ENCODE measurements around the gene PTGES2.

PTGES2 gene

DNA sequence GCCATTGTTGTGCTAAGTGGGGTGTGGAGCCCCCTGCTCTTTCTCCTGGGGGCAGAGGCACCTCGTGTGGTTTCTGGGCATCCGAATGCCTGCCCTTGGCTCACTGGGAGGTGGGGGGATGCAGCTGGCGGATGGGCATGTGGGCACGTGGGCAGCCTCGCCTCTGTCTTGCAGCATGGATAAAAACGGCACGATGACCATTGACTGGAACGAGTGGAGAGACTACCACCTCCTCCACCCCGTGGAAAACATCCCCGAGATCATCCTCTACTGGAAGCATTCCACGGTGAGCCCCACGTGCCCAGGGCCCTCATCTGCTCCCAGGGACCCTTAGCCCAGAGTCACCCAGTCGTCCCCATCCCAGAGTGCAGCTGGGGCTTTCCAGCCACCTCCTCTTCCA, 25.3 kb downstream of the PTGES2 start:
- no peak for DNase-seq

DNA sequence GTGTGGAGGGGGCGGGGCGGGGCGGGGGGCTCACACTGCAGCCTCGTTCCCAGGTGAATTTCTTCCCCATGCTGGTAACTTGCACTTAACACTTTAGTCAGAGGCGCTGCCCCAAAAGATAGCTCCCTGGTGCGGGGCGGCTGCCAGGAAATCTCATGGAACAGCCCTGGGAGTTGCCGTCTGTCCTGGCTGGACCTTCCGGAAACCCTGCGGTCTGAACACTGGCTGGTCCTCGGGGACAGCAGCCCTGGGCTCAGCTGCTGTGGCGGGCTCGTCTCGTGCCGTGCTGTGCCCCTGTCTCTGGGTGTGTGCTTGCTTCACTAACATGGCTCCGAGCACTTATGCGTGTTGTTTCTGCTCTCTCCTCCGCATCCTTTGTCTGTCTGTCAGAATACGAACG, 25.8 kb downstream of the PTGES2 start:
- DNase-seq, result no peak

DNA sequence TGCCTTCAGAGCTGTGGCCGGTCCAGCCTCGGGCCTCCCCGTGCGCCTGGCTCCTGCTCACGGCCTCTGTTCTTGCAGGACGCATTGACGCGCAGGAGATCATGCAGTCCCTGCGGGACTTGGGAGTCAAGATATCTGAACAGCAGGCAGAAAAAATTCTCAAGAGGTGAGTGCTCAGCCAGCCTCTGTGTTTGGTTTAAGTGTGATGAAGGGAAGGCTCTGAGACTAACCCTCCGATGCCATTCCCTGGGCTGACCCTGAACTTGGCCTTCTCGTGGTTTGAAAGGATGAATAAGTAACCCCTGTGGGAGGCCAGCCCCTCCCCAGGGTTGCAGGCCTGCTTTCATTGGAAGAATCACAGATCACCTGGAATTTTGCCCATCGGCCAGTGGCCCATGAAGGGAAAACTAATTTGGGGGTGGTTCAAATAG, 26.3 kb downstream of the PTGES2 start:
- no peak for DNase-seq

DNA sequence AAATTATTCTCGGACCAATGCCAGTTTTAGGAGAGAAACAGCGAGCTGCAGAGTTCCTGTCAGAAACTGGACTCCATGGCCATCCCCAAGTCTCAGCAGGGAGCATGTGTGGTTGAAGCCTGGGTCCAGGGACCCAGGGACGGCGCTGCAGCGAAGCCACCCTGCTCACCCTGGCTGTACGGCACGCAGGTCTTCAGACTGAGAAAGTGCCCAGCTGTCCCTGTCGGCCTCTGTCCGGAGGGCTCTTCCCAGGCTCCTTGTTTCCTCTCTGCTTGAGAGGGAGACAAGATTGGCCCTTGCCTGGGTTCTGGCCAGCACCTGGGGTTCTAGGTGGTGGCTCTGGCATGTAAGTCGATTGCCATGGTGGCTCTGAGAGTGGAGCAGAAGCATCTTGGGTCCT, 26.9 kb downstream of the PTGES2 start:
- no peak for DNase-seq

DNA sequence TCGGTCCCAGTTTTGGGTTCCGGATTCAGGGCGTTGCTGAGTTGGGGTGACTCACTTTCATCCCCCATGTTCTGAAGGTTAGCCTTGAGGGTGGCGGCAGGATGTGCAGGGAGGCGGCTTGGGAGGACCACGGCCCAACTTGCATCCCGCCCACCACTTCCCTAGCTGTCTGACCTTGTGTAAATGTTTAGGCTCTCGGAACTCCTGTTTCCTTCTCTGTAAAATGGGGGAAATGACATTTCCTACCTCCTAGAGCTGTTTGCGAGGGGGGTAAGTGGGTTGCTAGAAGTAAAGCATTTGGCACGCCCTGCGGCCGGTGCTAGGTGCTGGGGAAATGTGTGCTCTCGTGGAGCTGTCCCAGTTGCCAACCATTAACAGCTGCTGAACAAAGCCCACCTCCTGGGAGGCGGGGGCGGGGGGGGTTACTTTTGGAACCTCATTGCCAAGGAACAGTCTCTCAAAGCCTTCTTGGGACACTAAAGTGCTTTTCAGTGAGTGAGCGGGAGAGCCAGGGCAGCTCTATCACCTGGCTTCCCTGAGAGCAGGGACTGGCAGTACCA, 27.5 kb downstream of the PTGES2 start:
- no peak for DNase-seq

DNA sequence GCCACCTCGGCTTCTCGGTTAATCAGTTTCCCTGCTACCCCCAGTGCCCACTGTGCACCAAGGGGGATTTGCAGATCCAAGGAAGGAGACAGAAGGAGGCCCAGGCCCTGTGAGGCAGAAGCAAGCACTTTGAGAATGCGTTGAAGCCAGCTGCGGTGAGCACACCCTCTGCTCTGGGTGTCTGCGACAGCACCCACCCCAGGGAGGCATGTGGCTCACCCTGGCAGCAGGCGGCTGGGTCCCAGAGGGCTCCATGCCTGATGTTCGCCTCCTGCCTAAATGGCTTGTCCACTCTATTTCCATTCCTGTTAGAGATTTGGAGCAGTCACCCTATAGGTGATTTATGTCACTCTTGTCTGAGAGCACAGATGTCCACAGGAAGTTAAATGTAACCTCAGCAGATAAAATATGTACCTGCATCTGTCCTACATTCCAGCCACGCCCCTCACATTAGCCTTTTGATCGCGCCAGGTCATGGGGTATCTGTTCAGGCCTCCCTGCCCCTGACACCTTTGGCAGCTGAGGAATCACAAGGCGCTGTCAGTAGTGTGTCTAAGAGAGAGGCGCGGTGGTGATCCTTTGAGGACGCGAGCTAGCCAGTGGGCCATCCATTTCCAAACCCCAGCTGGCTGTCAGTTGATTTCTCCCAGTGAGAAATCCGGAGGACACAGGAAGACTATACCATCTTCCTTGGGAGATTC, 28.1 kb downstream of the PTGES2 start:
- no peak for DNase-seq

DNA sequence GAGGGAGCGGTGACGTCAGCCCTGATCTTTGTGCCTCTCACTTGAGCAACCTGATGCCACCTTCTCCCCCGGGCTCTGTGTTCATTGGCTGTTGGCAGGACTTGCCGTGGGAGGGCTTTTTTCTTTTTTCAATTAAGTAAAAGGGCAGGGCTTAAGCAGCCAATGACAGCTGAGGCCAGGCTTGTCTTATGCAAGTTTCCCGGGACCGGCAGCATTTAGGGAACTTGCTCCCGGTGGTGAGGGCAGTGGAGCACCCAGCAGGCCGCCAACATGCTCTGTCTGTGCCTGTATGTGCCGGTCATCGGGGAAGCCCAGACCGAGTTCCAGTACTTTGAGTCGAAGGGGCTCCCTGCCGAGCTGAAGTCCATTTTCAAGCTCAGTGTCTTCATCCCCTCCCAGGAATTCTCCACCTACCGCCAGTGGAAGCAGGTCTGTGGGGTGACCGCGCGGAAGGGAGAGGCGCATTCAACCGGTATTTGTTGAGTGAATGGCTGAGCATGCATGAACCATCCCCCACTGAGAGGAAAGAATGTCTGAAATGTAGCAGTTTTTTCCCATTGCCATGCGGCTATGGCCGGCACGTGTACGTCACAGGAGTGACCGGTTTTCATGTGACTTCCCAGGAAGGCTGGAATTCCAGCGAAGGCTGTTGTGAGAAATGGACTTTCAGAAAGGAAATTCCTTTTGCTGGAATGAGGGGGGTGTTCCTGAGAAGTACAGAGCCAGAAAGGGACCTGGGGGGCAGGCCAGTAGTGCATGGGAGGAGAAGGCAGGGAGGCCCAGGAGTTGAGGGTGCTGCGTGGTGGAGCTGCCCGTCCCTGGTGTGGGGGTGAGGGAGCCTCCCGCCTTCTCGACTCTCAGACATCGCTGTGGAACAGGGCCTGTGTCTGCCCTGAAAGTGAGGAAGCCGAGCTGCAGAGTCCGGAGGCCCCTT, 29.0 kb downstream of the PTGES2 start:
- peak; percentile 71 to 88 for DNase-seq

DNA sequence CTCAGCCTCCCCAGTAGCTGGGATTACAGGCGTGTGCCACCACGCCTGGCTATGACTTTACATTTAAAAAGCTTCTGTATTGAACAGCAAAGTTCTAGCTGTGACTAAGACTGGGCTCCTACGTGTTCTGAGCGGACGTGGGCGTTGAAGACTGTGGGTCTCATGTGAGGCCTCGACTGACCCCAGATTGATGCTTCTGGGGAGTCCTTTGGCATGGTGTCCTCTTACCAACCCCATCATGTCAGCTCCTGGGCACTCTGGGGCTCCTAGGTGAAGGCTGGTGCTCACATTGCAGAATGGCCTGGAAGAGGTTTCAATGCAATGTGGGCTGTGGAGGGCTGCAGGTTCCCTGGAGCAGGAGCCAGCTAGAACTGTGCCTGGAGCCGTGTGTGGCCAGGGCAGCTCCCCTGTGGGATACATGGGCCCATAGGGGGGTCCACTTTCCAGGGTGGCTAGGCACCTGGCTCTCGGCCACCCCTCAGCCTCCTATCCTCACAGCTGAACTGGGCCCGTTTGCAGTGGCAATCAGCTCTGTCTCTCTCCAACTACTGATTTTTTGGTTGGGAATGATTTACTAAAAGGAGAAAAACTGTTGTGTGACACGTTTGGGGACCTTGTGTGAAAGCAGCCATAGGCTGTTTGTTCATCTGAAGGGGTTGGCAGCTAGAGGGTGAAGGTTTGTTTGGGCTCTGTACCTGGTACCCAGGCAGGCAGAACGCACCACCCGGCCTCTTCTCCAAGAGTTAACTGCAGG, 29.8 kb downstream of the PTGES2 start:
- DNase-seq, result no peak

DNA sequence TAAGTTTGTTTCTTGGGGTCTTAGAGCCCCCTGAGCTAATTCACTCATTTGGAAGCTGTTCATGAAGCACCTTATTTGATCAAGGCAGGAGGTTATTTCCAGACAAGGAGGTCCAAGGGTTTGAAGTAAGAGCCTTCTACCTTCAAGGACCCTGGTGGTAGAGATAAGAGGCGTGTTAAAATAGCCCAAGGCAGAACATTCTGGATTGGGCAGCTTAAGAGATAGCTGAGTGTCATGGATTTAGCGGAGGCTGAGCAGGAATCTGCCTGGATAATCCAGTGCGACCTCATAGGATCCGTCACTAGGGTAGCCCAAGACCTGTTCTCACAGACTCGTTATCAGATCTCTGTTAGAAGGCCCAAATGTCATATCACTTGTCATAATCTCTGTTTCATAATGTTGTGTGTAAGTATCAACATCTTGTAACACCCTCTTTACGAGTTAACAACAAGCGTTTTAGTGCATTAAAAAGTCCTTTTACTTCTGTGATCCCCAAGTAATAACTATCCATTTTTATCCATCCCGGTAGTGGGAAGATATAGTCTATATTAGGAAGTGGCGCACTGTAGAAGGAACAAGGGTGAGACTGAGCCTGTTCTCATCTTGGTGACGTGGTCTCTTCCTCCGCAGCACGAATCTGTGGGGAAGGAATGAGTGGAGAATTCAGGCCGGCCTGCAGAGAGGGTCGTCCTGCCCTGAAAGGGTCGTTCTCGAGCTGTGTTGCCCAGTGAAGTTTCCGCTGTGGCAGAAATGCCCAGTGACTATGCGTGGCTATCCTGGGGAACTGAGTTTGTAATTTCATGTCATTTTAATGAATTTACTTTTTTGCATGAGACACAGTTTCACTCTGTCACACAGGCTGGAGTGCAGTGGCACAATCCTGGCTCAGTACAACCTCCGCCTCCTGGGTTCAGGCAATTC, 30.7 kb downstream of the PTGES2 start:
- no peak for DNase-seq

DNA sequence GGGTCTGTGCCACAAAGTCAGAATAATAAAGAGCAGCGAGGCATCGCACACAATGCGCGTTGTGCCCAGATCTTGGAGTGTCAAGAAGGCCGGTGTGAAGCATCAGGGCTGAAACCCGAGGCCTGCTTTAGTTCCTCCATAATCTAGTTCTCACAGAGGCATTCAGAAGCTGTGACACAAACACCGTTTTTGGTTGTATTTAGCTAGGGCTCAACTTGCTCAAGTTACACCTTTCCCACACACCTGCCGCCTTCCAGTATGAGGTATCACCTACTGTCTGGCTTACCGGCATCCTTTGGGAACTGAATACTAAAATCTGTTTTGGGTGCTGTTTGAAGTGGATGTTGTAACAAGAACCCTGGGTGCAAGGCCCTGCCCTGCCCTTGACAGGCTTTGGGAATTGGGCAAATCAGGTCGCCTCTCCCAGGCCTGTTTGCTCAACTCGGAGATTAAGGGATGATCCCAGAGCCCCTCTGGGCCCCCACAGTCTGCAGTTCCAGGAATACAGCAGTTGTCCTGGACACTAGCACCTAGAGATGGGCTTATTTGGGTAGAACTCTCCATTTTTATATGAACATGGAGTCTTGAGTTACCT, 32.5 kb downstream of the PTGES2 start:
- DNase-seq, result no peak

DNA sequence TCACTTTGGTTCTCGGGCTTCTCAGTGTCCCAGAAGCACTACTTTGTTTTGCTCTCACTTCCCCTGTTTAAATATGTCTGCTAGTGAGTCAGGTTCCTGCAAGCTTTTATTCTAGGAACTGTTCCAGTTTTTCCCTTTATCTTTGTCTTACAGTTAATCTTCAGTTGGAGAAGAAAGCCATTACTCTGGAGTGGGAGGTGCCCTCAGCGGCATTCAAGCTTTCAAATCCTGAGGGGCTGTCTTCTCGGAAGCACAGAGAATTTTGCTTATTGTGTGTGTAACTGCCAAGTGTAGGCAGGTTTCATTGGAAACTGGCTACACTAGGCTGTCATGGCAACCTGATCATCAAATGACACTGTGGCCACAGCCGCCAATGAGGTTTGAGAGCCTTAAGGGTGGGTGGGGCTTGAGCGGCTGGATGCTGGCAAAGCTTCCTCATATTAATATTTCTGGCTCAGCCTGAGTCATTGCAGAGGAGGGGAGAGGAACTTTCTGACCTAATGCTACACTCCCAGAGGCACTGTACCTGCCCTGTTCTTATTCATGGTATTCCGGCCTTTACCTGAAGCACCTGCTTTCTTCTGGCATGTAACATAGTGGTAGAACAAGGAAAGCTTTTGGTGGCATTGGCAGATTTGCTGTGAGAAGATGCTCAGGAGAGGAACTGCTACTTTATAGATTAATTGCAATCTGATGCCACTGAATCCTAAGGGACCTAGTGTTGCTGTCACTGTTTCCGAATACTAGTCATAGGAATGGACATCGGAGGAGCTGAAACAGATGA, 33.2 kb downstream of the PTGES2 start:
- DNase-seq, result peak; percentile 45 to 76

DNA sequence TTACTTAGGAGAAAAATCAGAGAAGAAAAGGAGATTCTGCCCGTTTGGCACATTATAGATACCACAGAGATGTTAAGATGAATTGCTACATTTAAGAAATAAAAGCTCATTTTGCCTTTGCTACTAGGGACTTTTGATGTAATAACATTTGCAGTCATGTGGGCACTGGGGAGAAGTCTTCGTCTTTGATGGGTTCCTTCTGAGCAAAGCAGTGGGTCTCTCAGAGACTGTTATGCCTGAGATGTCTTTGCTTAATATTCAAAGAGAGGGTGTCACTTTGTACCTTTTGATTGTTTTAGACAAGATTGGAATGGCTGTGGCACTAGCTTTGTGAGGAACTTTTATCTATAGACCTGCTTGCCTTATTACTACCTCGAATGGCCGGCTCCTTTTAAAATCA, 34.5 kb downstream of the PTGES2 start:
- no peak for DNase-seq

DNA sequence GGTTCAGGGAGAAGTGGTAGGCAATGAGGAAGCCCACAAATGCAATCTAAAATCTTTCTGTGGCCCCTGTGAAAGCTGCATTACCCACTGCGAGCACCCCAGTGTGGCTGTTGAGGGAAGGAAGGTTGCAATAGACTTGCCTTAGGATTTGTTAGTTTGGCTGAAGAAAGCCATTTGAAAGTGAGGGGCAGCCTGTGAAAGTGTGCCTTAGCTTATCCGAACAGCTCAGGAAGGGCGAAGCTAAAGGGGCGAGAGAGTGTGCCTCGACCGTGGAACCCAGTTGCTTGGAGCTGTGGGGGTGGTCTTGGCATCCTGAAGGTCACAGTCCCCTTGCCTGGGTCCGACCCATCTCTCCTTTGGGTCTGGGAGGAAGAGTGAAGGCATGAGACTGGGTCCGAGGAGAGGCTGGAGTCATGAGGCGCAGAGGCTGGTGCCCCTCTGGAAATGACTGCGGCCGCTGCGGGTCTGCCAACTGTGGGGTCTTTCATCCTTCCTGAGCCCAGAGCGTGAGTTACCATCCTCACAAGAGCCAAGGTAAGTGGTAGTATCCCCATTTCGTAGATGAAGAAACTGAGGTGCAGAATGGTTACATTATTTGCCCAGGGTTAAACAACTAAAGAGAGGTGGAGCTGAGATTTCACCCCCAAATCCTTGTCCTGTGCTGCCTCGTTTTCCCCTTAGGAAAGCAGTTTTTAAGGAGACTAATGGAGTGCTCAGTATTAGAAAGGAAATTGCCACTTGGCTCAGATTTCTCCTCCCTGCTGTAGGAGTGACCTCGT, 35.1 kb downstream of the PTGES2 start:
- DNase-seq, result no peak

DNA sequence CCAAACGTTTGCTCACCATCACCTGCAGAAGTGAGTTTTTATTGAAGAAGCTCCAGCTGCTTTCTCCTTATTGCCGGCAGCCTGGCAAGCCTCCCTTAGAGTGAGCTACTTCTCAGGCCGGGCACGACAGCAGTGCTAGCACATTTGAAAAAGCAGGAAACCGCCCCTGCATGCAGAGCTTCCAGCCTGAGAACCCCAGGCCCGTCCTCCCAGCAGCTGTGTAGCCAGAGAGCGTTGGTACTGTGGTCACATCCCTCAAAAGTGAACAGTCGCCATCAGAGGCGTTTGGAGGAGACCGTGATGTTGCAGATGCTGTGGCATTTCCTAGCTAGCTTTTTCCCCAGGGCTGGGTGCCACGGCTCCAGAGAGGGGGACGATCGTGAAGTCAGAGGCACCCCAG, 36.0 kb downstream of the PTGES2 start:
- no peak for DNase-seq

DNA sequence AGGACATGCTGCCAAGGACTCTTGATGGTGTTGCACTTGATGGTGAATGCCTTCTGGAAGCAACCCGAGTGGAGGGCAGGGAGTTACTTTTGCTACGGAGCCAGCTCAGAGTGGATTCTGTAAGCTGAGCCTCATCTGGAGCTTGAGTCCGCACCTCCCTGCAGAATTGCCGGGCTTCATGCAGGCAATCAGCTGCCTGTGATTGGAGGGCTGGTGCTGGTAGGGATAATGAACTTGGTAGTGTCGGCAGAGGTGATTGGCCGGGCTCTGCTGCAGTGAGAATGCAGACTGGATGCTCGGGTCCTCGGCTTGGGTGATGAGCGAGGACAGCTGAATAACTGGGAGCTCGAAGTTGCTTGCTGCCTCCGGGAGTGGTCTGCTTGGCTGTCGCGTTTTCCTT, 36.4 kb downstream of the PTGES2 start:
- DNase-seq, result no peak

DNA sequence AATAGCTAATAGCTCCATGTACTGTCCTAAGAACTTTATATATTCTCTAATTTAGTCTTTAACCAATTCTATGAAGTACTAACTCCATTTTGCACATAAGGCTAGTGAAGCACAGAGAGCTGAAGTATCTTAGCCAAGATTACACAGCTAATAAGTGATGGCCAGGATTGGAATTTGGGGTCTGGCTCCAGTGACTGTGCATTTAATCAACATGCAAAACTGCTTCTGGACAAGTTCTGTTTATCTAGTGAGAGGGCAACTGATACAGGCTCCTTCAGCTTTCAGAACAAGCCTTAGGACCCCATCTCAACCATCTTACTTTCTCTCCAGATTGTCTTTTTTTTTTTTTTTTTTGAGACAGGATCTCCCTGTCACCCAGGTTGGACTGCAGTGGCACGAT, 38.2 kb downstream of the PTGES2 start:
- DNase-seq, result no peak

DNA sequence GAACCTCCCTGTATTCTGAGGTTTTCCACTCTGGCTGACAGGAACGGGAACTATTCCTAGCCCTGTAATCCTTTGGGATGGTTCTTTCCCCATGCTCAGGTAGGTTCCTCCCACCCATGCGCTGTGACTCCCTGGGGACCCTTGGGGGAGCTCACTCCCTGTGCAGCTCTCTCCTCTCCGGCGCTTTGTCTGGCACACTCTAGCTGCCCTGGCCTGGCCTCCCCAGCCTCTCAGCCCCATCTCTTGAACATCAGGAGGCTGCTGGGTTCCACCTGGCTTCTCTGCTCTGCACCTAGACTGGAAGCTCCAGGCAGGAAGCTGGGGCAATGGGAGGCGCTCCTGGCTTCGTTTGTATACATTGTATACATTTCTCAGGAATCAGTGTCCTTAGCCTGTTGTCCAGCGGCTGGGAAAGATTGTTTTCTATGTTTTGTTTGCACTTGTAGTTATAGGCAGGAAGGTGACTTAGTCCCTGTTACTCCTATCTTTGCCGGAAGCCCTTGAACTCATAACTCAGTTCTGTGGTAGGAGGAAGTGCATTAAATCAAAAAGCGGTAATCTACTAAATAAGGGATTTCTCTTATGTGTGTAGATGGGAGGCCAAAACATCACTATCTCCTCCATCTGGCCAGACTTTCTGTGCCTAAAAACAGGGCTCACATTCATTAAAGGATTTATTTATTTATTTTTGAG, 39.1 kb downstream of the PTGES2 start:
- DNase-seq, result peak; percentile 8 to 34

DNA sequence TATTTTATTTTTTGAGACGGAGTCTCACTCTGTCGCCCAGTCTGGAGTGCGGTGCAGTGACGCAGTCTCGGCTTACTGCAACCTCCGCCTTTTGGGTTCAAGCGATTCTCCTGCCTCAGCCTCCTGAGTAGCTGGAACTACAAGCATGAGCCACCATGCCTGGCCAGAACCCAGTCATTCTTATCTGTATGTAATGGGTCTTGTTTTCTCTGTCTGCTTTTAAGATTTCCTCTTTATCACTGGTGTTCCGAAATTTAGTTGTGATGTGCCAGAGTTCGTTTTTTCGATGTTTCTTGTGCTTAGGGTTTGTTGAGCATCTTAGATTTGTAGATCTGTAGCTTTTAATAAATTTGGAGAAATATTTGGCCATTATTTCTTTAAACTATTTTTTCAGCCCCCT, 40.3 kb downstream of the PTGES2 start:
- DNase-seq, result no peak

DNA sequence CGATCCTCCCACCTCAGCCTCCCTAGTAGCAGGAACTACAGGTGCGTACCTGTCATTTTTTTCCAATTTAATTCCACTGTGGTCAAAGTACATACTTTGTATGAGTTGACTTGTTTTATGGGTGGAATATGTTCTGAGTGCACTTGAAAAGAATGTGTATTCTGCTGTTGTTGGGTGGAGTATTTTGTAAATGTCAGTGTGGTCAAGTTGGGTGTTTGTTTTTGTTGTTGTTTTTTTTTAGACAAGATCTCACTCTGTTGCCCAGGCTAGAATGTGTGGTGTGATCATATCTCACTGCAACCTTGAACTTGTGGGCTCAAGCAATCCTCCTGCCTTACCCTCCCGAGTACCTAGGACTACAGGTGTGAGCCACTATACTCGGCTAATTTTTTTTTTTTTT, 41.6 kb downstream of the PTGES2 start:
- no peak for DNase-seq

Data from NCI-H526 (cell line).